ENCODE measurements around the gene MANEA.

The MANEA gene

GRCh38 chr6:95589067-95589466 lies 11.7 kb downstream of the MANEA start:
- no peak for DNase-seq

GRCh38 chr6:95589826-95590570 lies 12.7 kb downstream of the MANEA start:
- DNase-seq = no peak

GRCh38 chr6:95593025-95593424 lies 15.7 kb downstream of the MANEA start:
- peak; percentile 8 for DNase-seq

- no peak for DNase-seq
These were observed 18.7 kb downstream of the MANEA start for GRCh38 chr6:95596021-95596420.

GRCh38 chr6:95599706-95600105 lies 22.4 kb downstream of the MANEA start:
- no peak for DNase-seq

- DNase-seq = no peak
These were observed 23.8 kb downstream of the MANEA start for GRCh38 chr6:95601133-95601532.

- no peak for DNase-seq
These were observed 36.8 kb downstream of the MANEA start for GRCh38 chr6:95614094-95614493.

GRCh38 chr6:95629551-95629950 lies 52.2 kb downstream of the MANEA start:
- DNase-seq = peak; percentile 12

GRCh38 chr6:95636552-95637431 lies 59.5 kb downstream of the MANEA start:
- no peak for DNase-seq

- DNase-seq = no peak
These were observed 71.3 kb downstream of the MANEA start for GRCh38 chr6:95648636-95649035.

GRCh38 chr6:95649451-95649850 lies 72.1 kb downstream of the MANEA start:
- no peak for DNase-seq

- DNase-seq = no peak
These were observed 76.8 kb downstream of the MANEA start for GRCh38 chr6:95654176-95654575.

GRCh38 chr6:95658886-95659285 lies 81.6 kb downstream of the MANEA start:
- DNase-seq = no peak
